NCI-H226 (cell line): ENCODE measurements around the gene PTAR1.
A peak's percentile ranks its signal among the peaks of the same experiment; 100 is the strongest.
"Not testable (repeated sequence)": the region's sequence is repeated elsewhere in the genome, so short reads cannot be mapped to it uniquely, and the experiment has no call there.

Experiments
- DNase-seq: peaks from one replicate; pipeline ENCODE4 v3.0.0-alpha.2; 2015

Gene PTAR1, protein sequence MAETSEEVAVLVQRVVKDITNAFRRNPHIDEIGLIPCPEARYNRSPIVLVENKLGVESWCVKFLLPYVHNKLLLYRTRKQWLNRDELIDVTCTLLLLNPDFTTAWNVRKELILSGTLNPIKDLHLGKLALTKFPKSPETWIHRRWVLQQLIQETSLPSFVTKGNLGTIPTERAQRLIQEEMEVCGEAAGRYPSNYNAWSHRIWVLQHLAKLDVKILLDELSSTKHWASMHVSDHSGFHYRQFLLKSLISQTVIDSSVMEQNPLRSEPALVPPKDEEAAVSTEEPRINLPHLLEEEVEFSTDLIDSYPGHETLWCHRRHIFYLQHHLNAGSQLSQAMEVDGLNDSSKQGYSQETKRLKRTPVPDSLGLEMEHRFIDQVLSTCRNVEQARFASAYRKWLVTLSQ

GRCh38 chr9:69759421-69760277 lies at the start of gene PTAR1:
Gene PTAR1, minus strand, starts transcription at chr9:69760011. Its CDS starts 73 bp downstream, at chr9:69759938.
- peak; percentile 82 for DNase-seq

- no peak for DNase-seq
These were observed 49.6 kb upstream of the PTAR1 start for GRCh38 chr9:69809304-69809863.

DNA sequence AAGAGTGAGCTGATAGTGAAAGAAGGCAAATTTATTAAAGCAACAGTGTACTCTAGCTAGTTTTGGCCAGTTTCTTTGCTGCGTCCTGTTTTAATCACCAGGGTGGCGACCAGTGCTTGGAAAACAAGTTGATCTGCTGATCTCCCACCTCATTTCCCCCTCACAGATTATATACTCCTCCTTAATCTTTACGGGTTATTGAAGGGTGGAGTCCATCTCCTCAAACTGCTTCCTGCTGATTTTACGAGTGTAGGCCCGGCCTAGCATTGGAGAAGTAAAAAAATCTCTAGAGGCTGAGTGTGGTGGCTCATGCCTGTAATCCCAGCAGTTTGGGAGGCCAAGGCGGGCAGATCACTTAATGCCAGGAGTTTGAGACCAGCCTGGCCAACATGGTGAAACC lies 46.8 kb upstream of the PTAR1 start:
- no peak for DNase-seq

DNA sequence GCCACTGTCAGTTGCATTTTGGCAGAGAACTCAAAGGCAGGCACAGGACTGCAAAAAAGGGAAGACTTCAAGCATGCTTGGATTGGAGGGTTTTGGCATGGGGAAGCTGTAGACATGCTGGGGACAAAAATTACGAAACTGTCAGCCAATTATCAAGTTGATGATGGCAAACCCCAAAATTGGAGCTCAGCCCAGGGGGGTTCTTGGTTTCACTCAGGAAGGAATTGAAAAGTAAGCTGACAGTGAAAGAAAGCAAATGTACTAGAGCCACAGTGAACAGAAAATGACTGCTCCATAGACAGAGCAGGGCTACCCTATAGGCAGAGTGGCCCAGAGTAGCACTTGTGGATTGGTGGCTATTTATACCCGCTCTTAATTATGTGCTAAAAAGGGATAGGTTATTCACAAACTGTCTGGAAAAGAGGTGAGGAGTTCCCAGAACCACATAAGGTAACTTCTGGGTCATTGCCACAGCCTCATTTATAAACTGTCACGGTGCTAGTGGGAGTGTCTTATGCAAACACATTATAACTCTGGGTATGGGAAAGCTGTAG lies 46.2 kb upstream of the PTAR1 start:
- DNase-seq = no peak

GRCh38 chr9:69801989-69802388 lies 42.2 kb upstream of the PTAR1 start:
- peak; percentile 36 for DNase-seq

DNA sequence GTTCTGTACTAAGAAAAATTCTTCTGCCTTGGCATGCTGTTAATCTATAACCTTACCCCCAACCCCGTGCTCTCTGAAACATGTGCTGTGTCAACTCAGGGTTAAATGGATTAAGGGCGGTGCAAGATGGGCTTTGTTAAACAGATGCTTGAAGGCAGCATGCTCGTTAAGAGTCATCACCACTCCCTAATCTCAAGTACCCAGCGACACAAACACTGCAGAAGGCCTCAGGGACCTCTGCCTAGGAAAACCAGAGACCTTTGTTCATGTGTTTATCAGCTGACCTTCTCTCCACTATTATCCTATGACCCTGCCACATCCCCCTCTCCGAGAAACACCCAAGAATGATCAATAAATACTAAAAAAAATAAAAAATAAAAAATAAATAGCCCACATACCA lies 40.2 kb upstream of the PTAR1 start:
- DNase-seq = not testable (repeated sequence)

GRCh38 chr9:69799521-69799920 lies 39.7 kb upstream of the PTAR1 start:
- DNase-seq = not testable (repeated sequence)

GRCh38 chr9:69798744-69799143 lies 38.9 kb upstream of the PTAR1 start:
- DNase-seq = no peak

- DNase-seq = no peak
These were observed 37.9 kb upstream of the PTAR1 start for GRCh38 chr9:69797675-69798074.

DNA sequence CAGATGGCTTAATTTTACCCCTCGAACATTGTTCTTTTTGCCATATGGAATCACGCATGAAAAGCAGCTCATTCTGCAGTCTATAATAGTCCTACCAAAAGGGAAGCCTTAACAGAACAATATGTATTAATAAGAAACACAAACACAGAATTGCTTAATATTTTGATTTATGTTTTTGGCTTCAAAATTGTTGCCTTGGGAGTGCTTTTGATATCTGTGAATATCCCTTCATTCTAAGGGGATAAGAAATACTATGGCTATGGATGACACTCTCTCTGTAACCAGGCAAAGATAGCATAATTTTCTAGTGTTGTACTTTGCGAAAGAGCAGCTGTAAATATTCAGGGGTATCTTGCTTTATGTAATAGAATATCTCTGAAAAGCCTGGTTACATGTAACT lies 34.5 kb upstream of the PTAR1 start:
- DNase-seq = no peak

GRCh38 chr9:69785757-69786156 lies 25.9 kb upstream of the PTAR1 start:
- DNase-seq = no peak

- DNase-seq = no peak
These were observed 13.4 kb upstream of the PTAR1 start for GRCh38 chr9:69773258-69773657.

GRCh38 chr9:69771775-69772418 lies 12.1 kb upstream of the PTAR1 start:
- DNase-seq = no peak

GRCh38 chr9:69768716-69769115 lies 8.9 kb upstream of the PTAR1 start:
- DNase-seq = no peak

- no peak for DNase-seq
These were observed 8.3 kb upstream of the PTAR1 start for GRCh38 chr9:69768101-69768500.

GRCh38 chr9:69763862-69764261 lies 4.1 kb upstream of the PTAR1 start:
- not testable (repeated sequence) for DNase-seq

DNA sequence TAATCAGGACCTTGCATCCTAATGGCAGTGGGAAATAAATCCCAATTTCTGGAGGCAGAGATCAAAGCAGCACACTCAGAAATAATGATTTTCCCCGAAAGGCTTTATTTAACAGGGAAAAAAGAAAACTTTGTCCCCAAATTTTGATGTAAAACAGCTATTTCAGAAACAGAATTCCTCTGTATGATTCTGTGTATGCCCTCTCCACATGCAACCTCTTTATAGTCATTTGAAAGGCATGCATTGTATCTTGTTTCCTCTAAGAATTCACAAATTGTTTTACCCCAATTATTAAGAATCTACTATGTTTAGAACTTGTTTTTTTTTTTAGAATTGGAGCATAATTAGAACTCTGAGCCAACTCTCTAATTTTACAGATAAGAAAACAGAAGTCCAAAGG lies 2.7 kb upstream of the PTAR1 start:
- DNase-seq = no peak

DNA sequence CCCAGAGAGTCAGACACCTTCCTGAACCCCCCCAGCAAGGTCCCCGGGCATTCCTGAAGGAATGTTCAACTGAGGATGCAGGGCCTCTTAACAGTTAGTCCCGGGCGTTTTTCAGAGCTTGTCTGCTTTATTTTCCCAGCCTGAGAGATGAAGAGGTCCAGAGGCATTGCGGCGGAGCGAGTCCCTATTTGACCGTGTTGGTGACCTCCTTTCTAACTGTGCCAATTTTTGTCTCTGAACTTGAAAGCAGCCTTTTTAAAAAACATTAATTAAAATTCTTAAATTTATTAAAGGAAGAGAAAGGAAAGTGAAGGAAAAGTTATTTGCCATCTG lies 433 bp upstream of the PTAR1 start:
- no peak for DNase-seq

DNA sequence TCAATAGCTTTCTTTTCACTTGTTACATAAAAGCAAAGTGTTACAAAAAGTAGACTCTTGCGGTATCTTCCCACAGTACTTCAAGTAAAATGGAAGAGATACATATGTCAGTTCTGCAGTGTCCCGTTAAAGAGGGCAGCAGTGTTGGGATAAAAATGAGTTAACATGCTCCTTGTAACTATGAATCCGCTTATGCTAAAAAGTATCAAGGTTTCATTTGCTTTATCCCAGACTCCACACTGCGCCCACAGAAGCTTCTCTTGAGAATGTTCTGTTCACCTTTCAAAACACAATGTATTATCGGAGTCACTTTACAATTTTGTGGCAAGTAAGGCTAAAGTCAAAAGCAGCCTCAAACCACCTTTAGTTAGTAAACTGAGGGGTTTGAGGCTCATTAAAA lies 790 bp downstream of the PTAR1 start:
- DNase-seq = no peak

- DNase-seq = no peak
These were observed 1.7 kb downstream of the PTAR1 start for GRCh38 chr9:69757996-69758675.

- DNase-seq = no peak
These were observed 4.6 kb downstream of the PTAR1 start for GRCh38 chr9:69755205-69755604.

GRCh38 chr9:69753830-69754229 lies 6.0 kb downstream of the PTAR1 start:
- DNase-seq = no peak
